ENCODE data around the gene CBLB.

- TF ChIP-seq, protein P1, sequence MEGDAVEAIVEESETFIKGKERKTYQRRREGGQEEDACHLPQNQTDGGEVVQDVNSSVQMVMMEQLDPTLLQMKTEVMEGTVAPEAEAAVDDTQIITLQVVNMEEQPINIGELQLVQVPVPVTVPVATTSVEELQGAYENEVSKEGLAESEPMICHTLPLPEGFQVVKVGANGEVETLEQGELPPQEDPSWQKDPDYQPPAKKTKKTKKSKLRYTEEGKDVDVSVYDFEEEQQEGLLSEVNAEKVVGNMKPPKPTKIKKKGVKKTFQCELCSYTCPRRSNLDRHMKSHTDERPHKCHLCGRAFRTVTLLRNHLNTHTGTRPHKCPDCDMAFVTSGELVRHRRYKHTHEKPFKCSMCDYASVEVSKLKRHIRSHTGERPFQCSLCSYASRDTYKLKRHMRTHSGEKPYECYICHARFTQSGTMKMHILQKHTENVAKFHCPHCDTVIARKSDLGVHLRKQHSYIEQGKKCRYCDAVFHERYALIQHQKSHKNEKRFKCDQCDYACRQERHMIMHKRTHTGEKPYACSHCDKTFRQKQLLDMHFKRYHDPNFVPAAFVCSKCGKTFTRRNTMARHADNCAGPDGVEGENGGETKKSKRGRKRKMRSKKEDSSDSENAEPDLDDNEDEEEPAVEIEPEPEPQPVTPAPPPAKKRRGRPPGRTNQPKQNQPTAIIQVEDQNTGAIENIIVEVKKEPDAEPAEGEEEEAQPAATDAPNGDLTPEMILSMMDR (conservative IDR thresholded peaks at IDR 0.05) = no peak
- TF ChIP-seq ZFX (IDR thresholded peaks at IDR 0.05) = no peak
These were observed 161.8 kb downstream of the CBLB start for GRCh38 chr3:105707009-105707408.

Measured in C4-2B (cell line).